ENCODE results near the gene GRIK1. TPM values are rescaled to one million over a fixed set of nuclear protein-coding genes. Genes with fewer than 3 reads are reported as not detected.

Gene GRIK1
- total RNA-seq, 1 experiment from 2014 or later: 0.09 TPM

DNA sequence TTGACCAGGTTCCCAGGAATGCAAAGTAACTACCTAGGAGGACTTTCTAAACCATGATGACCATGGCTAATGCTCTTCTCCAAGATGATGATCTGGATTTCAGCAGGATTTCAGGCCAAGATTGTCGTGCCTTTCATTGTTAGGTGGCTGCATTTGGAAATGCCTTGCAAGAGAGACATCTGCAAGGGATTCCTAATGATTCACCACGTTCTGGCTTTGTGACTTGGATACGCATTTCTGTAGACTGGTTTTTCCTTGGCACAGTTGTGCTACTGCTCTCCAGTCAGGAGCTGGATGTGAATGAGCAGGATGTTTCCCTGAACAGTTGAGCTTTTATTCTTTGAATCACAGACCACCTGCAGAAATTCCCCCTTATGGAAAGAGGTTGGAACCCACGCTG lies 428.7 kb downstream of the GRIK1 start (continued):
- TF ChIP-seq, protein P1, sequence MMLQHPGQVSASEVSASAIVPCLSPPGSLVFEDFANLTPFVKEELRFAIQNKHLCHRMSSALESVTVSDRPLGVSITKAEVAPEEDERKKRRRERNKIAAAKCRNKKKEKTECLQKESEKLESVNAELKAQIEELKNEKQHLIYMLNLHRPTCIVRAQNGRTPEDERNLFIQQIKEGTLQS (CRISPR knock-in tag; conservative IDR thresholded peaks at IDR 0.05): no peak
- TF ChIP-seq, protein P2, sequence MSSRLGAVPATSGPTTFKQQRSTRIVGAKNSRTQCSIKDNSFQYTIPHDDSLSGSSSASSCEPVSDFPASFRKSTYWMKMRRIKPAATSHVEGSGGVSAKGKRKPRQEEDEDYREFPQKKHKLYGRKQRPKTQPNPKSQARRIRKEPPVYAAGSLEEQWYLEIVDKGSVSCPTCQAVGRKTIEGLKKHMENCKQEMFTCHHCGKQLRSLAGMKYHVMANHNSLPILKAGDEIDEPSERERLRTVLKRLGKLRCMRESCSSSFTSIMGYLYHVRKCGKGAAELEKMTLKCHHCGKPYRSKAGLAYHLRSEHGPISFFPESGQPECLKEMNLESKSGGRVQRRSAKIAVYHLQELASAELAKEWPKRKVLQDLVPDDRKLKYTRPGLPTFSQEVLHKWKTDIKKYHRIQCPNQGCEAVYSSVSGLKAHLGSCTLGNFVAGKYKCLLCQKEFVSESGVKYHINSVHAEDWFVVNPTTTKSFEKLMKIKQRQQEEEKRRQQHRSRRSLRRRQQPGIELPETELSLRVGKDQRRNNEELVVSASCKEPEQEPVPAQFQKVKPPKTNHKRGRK (CRISPR knock-in tag; IDR thresholded peaks at IDR 0.05; ENCODE audit: borderline replicate concordance): no peak
- TF ChIP-seq MXD4 (CRISPR knock-in tag; IDR thresholded peaks at IDR 0.05; ENCODE audit: borderline replicate concordance) (no peak), ZNF138 (CRISPR knock-in tag; conservative IDR thresholded peaks at IDR 0.05) (no peak)
- TF ChIP-seq, protein P3, sequence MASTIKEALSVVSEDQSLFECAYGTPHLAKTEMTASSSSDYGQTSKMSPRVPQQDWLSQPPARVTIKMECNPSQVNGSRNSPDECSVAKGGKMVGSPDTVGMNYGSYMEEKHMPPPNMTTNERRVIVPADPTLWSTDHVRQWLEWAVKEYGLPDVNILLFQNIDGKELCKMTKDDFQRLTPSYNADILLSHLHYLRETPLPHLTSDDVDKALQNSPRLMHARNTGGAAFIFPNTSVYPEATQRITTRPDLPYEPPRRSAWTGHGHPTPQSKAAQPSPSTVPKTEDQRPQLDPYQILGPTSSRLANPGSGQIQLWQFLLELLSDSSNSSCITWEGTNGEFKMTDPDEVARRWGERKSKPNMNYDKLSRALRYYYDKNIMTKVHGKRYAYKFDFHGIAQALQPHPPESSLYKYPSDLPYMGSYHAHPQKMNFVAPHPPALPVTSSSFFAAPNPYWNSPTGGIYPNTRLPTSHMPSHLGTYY (CRISPR knock-in tag; IDR thresholded peaks at IDR 0.05): no peak
- TF ChIP-seq, protein P4, sequence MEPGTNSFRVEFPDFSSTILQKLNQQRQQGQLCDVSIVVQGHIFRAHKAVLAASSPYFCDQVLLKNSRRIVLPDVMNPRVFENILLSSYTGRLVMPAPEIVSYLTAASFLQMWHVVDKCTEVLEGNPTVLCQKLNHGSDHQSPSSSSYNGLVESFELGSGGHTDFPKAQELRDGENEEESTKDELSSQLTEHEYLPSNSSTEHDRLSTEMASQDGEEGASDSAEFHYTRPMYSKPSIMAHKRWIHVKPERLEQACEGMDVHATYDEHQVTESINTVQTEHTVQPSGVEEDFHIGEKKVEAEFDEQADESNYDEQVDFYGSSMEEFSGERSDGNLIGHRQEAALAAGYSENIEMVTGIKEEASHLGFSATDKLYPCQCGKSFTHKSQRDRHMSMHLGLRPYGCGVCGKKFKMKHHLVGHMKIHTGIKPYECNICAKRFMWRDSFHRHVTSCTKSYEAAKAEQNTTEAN (CRISPR knock-in tag; IDR thresholded peaks at IDR 0.05): no peak
- TF ChIP-seq, protein P5, sequence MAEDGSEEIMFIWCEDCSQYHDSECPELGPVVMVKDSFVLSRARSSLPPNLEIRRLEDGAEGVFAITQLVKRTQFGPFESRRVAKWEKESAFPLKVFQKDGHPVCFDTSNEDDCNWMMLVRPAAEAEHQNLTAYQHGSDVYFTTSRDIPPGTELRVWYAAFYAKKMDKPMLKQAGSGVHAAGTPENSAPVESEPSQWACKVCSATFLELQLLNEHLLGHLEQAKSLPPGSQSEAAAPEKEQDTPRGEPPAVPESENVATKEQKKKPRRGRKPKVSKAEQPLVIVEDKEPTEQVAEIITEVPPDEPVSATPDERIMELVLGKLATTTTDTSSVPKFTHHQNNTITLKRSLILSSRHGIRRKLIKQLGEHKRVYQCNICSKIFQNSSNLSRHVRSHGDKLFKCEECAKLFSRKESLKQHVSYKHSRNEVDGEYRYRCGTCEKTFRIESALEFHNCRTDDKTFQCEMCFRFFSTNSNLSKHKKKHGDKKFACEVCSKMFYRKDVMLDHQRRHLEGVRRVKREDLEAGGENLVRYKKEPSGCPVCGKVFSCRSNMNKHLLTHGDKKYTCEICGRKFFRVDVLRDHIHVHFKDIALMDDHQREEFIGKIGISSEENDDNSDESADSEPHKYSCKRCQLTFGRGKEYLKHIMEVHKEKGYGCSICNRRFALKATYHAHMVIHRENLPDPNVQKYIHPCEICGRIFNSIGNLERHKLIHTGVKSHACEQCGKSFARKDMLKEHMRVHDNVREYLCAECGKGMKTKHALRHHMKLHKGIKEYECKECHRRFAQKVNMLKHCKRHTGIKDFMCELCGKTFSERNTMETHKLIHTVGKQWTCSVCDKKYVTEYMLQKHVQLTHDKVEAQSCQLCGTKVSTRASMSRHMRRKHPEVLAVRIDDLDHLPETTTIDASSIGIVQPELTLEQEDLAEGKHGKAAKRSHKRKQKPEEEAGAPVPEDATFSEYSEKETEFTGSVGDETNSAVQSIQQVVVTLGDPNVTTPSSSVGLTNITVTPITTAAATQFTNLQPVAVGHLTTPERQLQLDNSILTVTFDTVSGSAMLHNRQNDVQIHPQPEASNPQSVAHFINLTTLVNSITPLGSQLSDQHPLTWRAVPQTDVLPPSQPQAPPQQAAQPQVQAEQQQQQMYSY (CRISPR knock-in tag; IDR thresholded peaks at IDR 0.05): no peak

DNA sequence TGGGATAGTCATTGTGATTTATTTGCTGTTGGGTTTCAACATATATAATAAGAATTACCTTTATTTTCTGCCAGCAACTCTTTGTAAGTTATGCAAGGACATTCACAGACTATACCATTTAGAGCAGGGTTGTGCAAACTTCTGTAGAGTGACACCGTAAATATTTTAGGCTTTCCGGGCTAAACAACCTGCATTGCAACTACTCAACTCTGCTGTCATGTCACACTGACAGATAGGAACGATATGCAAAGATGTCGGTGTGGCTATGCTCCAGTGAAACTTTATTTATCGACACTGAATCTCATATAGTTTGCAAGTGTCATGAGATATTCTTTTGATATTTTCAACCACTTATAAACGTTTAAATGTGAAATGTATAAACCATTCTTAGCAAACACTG lies 430.7 kb downstream of the GRIK1 start:
- no peak for TF ChIP-seq ATF1 (CRISPR knock-in tag; IDR thresholded peaks at IDR 0.05)
- no peak for TF ChIP-seq PRRX2 (CRISPR knock-in tag; IDR thresholded peaks at IDR 0.05)
- TF ChIP-seq SOX15 (CRISPR knock-in tag; IDR thresholded peaks at IDR 0.05): no peak
- Mint-ChIP-seq H3K36me3 (peaks cover 11% of the 10 kb centered on the region), H3K9me3 (peaks cover 16% of the 10 kb centered on the region), H3K27ac (no peak overlapping the region), H3K4me1 (peaks cover 9% of the 10 kb centered on the region; the same call in 1 of the 2 replicates), H3K27me3 (ENCODE audit: low read depth) (no peaks in the 10 kb centered on the region), H3K4me3 (no peak overlapping the region)
- ATAC-seq: no peak
- DNase-seq (ENCODE audit: low spot score): no peak
- POLR2A ChIA-PET: no interaction called here
- CTCF ChIA-PET: interaction anchor here (0.7 to 1.6 kb wide), 2 partner anchors 9 to 276 kb away, joined by 3 to 4 read pairs; no protein-coding TSS in a partner anchor

DNA sequence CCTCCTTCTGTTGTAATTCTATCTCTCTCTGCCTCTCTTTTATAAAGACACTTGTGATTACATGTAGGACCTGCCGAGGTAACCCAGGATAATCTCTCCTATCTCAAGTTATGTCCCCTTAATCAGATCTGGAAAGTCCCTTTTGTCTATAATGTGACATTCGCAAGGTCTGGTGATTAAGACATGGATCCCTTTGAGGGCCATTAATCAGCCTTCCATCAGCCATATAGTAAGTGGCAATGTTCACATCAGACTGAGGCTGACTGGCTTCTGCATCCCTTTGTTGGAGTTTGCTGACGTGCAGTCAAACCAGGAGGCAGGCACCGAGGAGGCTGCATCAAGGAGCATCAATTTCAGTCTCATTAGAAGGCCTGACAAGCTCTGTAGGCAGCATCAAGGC lies 431.5 kb downstream of the GRIK1 start:
- DNase-seq (ENCODE audit: low spot score) (no peak), ATAC-seq (no peak)
- Mint-ChIP-seq H3K27ac (no peak overlapping the region), H3K9me3 (peaks cover 7% of the 10 kb centered on the region), H3K27me3 (ENCODE audit: low read depth) (no peaks in the 10 kb centered on the region), H3K4me1 (peaks cover 9% of the 10 kb centered on the region; the same call in 1 of the 2 replicates), H3K4me3 (no peak overlapping the region), H3K36me3 (peaks cover 3% of the 10 kb centered on the region; the same call in 1 of the 2 replicates)
- ChIA-PET POLR2A (no interaction called here), CTCF (interaction anchor here (1.6 kb wide), 1 partner anchor 9 kb away, joined by 4 read pairs; no protein-coding TSS in a partner anchor)
- TF ChIP-seq ZNF263 (CRISPR knock-in tag; IDR thresholded peaks at IDR 0.05; ENCODE audit: low read depth) (no peak), OVOL2 (CRISPR knock-in tag; IDR thresholded peaks at IDR 0.05; ENCODE audit: borderline replicate concordance) (no peak), JUN (CRISPR knock-in tag; IDR thresholded peaks at IDR 0.05) (no peak), MYBL2 (CRISPR knock-in tag; IDR thresholded peaks at IDR 0.05) (no peak), ZNF121 (CRISPR knock-in tag; IDR thresholded peaks at IDR 0.05) (no peak), ESRRA (CRISPR knock-in tag; IDR thresholded peaks at IDR 0.05; ENCODE audit: borderline replicate concordance) (no peak), CREM (CRISPR knock-in tag; IDR thresholded peaks at IDR 0.05) (no peak), HMGA2 (CRISPR knock-in tag; IDR thresholded peaks at IDR 0.05) (no peak), FOXK1 (CRISPR knock-in tag; IDR thresholded peaks at IDR 0.05) (no peak)
- TF ChIP-seq, protein P6, sequence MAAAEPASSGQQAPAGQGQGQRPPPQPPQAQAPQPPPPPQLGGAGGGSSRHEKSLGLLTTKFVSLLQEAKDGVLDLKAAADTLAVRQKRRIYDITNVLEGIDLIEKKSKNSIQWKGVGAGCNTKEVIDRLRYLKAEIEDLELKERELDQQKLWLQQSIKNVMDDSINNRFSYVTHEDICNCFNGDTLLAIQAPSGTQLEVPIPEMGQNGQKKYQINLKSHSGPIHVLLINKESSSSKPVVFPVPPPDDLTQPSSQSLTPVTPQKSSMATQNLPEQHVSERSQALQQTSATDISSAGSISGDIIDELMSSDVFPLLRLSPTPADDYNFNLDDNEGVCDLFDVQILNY (CRISPR knock-in tag; IDR thresholded peaks at IDR 0.05): no peak
- TF ChIP-seq, protein P7, sequence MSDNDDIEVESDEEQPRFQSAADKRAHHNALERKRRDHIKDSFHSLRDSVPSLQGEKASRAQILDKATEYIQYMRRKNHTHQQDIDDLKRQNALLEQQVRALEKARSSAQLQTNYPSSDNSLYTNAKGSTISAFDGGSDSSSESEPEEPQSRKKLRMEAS (CRISPR knock-in tag; IDR thresholded peaks at IDR 0.05): no peak
- TF ChIP-seq, protein P8, sequence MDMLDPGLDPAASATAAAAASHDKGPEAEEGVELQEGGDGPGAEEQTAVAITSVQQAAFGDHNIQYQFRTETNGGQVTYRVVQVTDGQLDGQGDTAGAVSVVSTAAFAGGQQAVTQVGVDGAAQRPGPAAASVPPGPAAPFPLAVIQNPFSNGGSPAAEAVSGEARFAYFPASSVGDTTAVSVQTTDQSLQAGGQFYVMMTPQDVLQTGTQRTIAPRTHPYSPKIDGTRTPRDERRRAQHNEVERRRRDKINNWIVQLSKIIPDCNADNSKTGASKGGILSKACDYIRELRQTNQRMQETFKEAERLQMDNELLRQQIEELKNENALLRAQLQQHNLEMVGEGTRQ (CRISPR knock-in tag; IDR thresholded peaks at IDR 0.05): no peak
- TF ChIP-seq, protein P9, sequence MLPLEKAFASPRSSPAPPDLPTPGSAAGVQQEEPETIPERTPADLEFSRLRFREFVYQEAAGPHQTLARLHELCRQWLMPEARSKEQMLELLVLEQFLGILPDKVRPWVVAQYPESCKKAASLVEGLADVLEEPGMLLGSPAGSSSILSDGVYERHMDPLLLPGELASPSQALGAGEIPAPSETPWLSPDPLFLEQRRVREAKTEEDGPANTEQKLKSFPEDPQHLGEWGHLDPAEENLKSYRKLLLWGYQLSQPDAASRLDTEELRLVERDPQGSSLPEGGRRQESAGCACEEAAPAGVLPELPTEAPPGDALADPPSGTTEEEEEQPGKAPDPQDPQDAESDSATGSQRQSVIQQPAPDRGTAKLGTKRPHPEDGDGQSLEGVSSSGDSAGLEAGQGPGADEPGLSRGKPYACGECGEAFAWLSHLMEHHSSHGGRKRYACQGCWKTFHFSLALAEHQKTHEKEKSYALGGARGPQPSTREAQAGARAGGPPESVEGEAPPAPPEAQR (CRISPR knock-in tag; IDR thresholded peaks at IDR 0.05): no peak
